Stimulated activated effector memory CD8-positive, alpha-beta T cell treated with anti-CD3 and anti-CD28 coated beads, Interleukin-12 subunit alpha, Interleukin-12 subunit beta, amount 100 ng/mL, for 72 hours (primary cell): ENCODE data around the gene IDH3G.
"Not testable (repeated sequence)": the region's sequence is repeated elsewhere in the genome, so short reads cannot be mapped to it uniquely, and the experiment has no call there.

Experiments
- ATAC-seq: fragments of 150-1000 bp; cut with Tn5 transposase; 2 replicates; pipeline ENCODE4 v1.10.0; 2021
- DNase-seq, 2 donors: peaks; one replicate each; pipeline ENCODE4 v3.0.0; 2021 to 2022; ENCODE audit warnings: low spot score in 2 of 2
- H3K27ac Mint-ChIP-seq: one replicate; pipeline ENCODE4 v1.8.0; 2022; ENCODE audit warnings: mild to moderate bottlenecking, mixed read lengths
- H3K36me3 Mint-ChIP-seq: one replicate; pipeline ENCODE4 v1.8.0; 2022; ENCODE audit warnings: mild to moderate bottlenecking, mixed read lengths
- H3K4me1 Mint-ChIP-seq: one replicate; pipeline ENCODE4 v1.8.0; 2022; ENCODE audit warnings: mixed read lengths
- H3K4me3 Mint-ChIP-seq: one replicate; pipeline ENCODE4 v1.8.0; 2022; ENCODE audit warnings: mild to moderate bottlenecking, mixed read lengths
- H3K9me3 Mint-ChIP-seq: one replicate; pipeline ENCODE4 v1.8.0; 2022; ENCODE audit warnings: mixed read lengths

Gene IDH3G

DNA sequence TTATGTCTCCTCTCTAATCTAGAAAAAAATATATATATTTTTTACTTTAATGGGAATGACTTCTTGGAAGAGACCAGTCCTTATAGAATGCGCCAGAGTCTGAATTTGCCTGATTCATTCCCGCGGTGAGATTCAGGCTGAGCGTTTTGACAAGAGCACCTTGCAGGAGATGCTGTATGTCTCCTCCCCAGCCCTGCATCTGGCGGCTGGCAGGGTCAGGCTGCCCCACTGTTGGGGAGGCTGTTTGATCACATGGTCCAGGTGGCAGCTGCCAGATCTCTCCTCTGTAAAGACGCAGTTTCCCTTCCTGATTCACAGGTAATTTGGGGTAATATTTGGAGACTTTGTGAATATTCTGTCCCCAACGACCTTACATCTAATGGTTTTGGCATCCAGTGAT is 26.4 kb upstream of the IDH3G start:
- H3K4me1 Mint-ChIP-seq: peaks cover 45% of the 10 kb centered on the region
- H3K27ac Mint-ChIP-seq: no peak overlapping the region
- DNase-seq (no peak), ATAC-seq (no peak)
- H3K9me3 Mint-ChIP-seq: no peaks in the 10 kb centered on the region
- H3K4me3 Mint-ChIP-seq: no peak overlapping the region
- H3K36me3 Mint-ChIP-seq: no peaks in the 10 kb centered on the region

DNA sequence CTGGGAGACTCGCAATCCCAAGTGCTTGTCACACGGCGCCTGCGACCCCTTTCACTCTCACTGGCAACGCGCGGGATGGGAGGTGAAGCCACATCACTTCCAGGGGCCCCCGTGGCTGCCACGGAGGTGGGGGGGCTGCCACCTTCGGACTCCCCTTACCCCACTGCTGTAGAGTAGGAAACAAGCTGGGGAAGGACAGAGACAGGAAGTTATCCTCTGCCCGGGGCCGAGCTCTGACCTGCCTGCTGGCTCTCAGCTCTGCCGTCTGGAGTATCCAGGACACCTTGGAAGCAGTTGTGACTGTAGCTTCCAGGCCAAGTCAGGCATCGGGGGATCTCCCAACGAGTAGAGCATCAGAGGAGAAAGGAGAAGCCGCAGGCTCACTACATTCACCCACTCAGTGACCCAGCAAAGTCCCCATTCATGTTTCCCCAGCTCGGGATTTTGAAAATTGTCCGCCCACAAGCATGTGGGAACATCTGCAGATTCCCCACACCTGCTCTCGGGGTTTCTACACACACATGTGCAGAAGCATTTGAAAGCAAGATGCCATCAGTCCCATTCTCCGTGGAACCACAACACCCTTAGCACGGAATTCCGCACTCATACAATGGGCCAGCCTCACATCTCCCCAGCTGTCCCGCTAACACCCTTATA is 25.3 kb upstream of the IDH3G start:
- peaks cover 52% of the 10 kb centered on the region for H3K4me1 Mint-ChIP-seq

DNA sequence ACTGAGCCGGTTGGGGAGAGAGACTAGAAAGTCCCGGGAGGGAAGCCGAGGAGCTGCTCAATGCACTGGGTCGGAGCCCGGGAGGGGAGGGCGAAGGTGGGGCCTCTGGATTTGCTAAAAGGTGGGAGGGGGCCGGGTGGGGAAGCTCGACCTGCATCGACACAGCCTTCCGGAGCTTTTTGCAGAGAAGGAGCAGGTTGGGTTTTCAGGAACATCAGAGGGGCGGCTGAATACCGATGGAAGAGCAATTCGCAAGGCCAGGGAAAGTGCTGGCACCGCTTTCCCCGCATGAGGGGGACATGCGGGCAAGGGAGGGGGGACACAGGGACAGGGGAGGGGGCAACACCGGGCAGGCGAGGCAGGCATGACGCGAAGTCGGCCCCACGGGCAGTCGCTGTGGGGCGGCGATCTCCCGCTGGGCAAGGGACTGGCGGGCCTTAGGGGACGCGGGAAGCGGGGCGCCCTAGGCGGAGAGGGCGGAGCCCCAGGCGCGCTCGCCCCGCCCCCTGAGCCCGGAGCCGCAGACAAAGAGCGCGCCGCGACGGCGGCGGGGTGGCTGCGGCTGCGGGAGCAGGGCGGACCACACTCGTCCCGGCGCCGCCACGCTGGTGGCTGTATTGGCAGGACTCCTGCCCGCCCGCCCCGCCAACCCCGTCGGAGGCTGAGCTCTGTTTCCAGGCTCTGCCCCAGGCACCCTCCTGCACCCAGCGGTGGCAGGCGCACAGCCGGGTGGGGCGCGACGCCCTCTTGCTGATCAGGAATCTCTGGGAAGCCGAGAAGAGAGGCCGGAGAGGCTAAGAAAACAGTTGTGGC is 24.6 kb upstream of the IDH3G start:
- Mint-ChIP-seq H3K4me3 (peak overlapping the region; percentile 58), H3K4me1 (peaks cover 53% of the 10 kb centered on the region), H3K27ac (no peak overlapping the region), H3K9me3 (no peaks in the 10 kb centered on the region), H3K36me3 (no peaks in the 10 kb centered on the region)
- peak; percentile 82 for ATAC-seq
- DNase-seq: peak; percentile 44 to 69

More for the DNA sequence above, 25.3 kb upstream of the IDH3G start:
- Mint-ChIP-seq H3K36me3 (no peaks in the 10 kb centered on the region), H3K27ac (no peak overlapping the region), H3K9me3 (no peaks in the 10 kb centered on the region), H3K4me3 (peak overlapping the region; percentile 58)
- ATAC-seq (no peak), DNase-seq (no peak)

DNA sequence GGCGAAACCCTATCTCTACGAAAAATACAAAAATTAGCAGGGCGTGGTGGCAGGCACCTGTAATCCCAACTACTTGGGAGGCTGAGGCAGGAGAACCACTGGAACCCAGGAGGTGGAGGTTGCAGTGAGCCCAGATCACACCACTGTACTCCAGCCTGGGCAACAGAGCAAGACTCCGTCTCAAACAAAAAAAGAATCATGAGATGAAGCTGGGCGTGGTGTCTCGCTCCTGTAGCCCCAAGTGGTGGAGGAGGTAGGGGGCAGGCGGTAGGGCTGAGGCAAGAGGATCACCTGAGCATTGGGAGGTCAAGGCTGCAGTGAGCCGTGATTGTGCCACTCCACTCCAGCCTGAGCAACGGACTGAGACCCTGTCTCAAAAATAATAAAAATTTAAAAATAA is 23.9 kb upstream of the IDH3G start:
- Mint-ChIP-seq H3K4me3 (peak overlapping the region; percentile 58), H3K4me1 (peaks cover 54% of the 10 kb centered on the region)
- not testable (repeated sequence) for H3K36me3 Mint-ChIP-seq, H3K9me3 Mint-ChIP-seq, ATAC-seq, H3K27ac Mint-ChIP-seq, DNase-seq

DNA sequence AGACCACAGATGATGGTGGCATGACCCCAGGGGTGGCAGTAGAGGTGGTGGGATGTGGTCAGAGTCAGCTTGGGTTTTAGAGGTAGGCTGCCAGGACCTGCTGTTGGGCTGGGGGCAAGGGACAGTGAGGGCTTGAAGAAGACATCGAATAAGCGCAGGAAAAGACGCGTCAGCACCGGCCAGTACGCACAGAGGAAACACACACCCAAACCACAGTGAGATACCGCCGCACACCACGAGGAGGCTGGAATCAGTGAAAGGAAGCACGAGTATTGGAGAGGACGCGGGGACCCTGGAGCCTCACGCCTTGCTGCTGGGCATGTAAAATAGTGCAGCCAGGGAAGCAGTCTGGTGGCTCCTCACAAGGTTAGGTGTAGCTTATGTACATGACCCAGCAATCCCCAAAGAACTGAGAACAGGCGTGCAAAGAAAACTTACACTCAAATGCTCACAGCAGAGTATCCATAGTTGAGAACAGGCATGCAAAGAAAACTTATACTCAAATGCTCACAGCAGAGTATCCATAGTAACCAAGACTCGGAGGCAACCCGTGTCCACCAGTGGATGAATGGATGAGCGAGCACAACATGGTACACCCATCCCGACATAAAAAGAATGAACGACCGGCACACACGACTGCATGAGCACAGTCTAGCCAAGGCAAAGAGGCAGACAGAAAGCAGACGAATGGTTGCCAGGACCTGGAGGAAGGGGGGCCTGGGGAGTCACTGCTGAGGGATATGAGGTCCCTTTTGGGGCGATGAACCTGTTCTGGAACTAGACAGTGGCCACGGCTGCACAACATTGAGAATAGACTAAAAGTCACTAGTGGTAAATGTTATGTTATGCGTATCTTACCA is 22.9 kb upstream of the IDH3G start:
- H3K4me1 Mint-ChIP-seq: peaks cover 49% of the 10 kb centered on the region
- DNase-seq (no peak), ATAC-seq (peak; percentile 77)
- no peaks in the 10 kb centered on the region for H3K9me3 Mint-ChIP-seq
- H3K27ac Mint-ChIP-seq: peak overlapping the region; percentile 40
- H3K36me3 Mint-ChIP-seq: no peaks in the 10 kb centered on the region
- H3K4me3 Mint-ChIP-seq: peak overlapping the region; percentile 47

DNA sequence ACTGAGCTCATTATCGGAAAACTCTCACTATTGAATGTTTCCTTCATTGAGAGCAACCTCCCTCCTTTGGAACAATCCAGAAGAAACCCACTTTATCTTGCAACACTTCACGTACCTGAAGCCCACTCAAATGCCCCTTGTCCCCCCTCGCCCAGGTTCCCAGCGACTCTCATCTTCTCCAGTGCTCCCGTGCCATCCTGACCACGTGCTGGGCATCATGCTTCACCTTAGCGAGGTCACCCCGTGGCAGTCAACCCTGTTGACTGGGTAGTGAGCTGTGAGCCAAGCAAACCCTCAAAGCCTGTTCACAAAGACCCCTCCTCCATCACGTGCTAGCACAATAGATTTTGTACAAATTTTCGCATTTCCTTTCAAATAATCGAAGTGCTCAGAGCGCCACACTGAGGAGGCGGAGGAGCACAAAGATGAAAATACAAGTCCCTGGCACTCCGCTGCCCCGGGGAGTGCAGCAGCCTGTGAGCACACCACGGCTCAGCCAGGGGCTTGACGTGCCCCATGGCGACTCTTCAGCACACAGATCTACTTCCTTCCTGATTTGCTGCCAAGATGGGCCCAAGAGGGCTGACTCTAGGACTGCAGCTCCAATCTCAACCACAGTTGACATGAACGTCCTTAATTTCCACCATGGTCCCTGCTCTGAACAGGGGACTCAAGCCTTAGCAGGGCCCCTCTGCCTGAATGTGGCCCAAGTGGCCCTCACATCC is 20.6 kb upstream of the IDH3G start:
- ATAC-seq (no peak), DNase-seq (no peak)
- peak overlapping the region; percentile 4 for H3K4me3 Mint-ChIP-seq
- H3K27ac Mint-ChIP-seq: peak overlapping the region; percentile 14
- H3K9me3 Mint-ChIP-seq: no peaks in the 10 kb centered on the region
- no peaks in the 10 kb centered on the region for H3K36me3 Mint-ChIP-seq
- H3K4me1 Mint-ChIP-seq: peaks cover 36% of the 10 kb centered on the region

DNA sequence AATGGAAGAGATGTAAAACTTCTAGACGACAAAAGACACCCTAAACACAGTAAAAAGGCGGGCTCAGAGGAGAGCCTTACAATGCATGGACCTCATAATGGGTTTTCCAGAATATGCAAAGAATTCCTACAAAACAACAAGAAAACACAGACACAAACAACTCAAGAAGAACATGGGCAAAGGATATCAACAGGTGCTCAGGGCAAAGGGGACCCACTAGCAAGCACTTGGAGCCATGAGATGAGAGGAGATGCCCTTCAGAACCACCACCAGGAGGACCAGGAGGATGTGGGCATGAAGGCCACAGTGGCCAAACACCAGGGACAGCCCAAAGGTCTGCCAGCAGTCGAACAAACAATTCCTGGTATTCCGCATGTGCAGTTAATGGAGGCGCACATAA is 19.0 kb upstream of the IDH3G start:
- DNase-seq: no peak
- H3K4me1 Mint-ChIP-seq: peaks cover 31% of the 10 kb centered on the region
- no peak overlapping the region for H3K27ac Mint-ChIP-seq
- no peak for ATAC-seq
- no peak overlapping the region for H3K4me3 Mint-ChIP-seq
- no peaks in the 10 kb centered on the region for H3K36me3 Mint-ChIP-seq
- H3K9me3 Mint-ChIP-seq: no peaks in the 10 kb centered on the region

DNA sequence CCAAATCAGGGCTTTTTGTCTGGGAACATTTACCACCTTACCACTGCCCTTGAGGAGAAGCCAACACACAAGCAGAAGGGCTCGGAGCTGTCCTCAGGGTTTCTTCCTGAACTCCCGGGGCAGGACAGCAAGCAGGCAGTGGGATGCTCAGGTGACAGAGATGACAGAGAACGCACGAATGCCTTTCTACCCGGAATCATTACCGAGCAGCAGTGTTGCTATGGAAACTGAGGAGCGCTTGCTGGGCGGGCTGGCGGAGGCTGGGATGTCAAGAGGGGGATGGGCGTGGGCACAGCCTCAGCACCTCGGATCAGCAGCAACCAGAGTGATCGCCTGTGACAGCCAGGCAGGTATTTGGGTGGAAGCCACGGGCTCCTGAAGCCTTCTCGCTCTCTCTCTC is 18.0 kb upstream of the IDH3G start:
- no peak for ATAC-seq
- Mint-ChIP-seq H3K27ac (no peak overlapping the region), H3K36me3 (no peaks in the 10 kb centered on the region), H3K4me1 (peaks cover 25% of the 10 kb centered on the region), H3K4me3 (no peak overlapping the region), H3K9me3 (no peaks in the 10 kb centered on the region)
- no peak for DNase-seq

DNA sequence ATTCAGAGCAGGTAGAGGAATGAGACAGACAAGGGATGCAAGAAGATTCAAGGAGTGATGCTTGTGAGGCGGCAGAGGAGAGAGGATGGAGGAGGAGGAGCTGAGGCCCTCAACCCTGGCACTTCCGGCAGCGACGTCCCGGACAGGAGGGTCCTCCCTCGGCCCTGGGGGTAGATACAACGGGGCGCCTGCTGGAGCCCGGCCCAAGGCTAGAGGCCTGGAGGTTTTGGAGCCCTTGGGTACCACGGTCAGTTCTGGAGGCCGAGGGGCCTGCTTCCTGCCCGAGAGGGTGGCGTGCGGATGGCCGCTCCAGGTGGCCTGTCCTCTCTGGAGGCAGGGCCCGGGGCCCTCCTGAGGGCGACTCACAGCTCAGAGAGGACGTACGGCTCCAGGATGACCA is 13.8 kb upstream of the IDH3G start:
- DNase-seq: no peak
- no peak overlapping the region for H3K27ac Mint-ChIP-seq
- ATAC-seq: no peak
- H3K4me3 Mint-ChIP-seq: no peak overlapping the region
- H3K36me3 Mint-ChIP-seq: no peaks in the 10 kb centered on the region
- H3K4me1 Mint-ChIP-seq: peaks cover 2% of the 10 kb centered on the region
- H3K9me3 Mint-ChIP-seq: no peaks in the 10 kb centered on the region

DNA sequence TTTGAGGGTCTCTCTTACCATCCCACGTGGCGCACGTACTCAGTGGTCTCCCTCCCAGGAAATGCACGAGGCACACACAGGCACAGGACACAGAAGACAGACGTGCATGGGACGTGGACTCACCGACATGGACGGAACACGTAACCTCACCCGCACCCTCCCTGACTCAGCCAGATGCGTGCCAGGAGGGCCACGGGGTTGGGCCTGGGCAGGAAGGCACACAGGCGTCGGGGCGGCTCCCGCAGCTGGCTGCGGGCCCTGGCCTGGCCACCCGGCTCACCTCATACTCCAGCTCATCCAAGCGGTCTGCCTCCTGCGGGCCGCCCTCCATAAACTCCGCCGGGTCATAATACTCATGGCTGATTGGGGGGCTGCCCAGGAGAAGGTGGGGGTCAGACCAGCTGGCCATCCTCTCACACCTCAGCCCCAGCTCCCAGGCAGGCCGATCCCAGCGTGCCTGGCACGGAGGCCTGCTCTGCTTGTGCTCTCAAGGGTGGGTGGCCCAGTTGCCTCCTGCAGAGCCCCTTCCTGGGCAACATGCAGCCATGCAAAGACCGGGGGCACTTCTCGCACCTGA is 12.9 kb upstream of the IDH3G start:
- Mint-ChIP-seq H3K4me3 (no peak overlapping the region), H3K9me3 (no peaks in the 10 kb centered on the region), H3K4me1 (no peaks in the 10 kb centered on the region), H3K27ac (no peak overlapping the region), H3K36me3 (no peaks in the 10 kb centered on the region)
- no peak for ATAC-seq
- DNase-seq: no peak

DNA sequence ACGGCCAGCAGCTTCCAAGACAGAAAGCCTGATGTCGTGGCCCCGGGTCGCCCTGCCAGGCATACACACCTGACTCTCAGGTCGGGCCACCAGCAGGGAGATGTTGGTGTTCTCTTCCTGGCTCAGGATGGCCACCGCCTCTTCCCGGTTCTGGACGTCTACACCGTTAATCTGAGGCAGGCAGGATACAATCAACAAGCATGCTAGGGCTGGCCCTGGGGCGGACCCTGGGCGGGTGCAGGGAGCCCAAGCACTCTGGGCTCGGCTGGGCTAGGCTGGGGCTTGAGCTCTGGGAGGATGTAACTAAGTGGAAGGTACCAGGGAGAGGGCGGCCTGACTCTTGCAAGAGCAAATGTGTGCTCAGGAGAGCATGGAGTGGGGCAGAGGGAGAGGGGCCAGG is 11.3 kb upstream of the IDH3G start:
- H3K9me3 Mint-ChIP-seq: no peaks in the 10 kb centered on the region
- no peak for ATAC-seq
- DNase-seq: no peak
- H3K27ac Mint-ChIP-seq: no peak overlapping the region
- H3K36me3 Mint-ChIP-seq: no peaks in the 10 kb centered on the region
- H3K4me3 Mint-ChIP-seq: no peak overlapping the region
- no peaks in the 10 kb centered on the region for H3K4me1 Mint-ChIP-seq

DNA sequence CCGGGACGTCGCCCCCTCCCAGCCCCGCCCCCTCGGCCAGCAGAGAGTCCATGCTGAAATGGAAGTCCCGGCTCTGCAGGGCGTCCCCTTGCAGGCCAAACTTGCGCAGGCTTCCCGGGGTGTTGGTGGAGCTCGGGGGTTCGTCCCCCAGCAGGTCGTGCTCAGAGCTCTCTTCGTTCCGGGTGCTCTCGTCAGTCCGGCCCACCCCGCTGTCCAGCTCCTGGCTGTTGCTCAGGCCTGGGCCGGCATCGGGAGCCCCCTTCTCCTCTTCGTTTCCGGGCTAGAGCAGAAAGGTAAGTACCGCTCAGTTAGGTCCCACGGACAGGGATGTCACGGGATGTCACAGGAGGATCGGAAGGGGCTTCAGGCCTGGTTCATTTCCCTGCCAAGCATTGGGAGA is 10.4 kb upstream of the IDH3G start:
- H3K4me3 Mint-ChIP-seq: no peak overlapping the region
- DNase-seq (no peak), ATAC-seq (no peak)
- H3K9me3 Mint-ChIP-seq: no peaks in the 10 kb centered on the region
- no peak overlapping the region for H3K27ac Mint-ChIP-seq
- peaks cover under 1% of the 10 kb centered on the region for H3K36me3 Mint-ChIP-seq
- no peaks in the 10 kb centered on the region for H3K4me1 Mint-ChIP-seq

DNA sequence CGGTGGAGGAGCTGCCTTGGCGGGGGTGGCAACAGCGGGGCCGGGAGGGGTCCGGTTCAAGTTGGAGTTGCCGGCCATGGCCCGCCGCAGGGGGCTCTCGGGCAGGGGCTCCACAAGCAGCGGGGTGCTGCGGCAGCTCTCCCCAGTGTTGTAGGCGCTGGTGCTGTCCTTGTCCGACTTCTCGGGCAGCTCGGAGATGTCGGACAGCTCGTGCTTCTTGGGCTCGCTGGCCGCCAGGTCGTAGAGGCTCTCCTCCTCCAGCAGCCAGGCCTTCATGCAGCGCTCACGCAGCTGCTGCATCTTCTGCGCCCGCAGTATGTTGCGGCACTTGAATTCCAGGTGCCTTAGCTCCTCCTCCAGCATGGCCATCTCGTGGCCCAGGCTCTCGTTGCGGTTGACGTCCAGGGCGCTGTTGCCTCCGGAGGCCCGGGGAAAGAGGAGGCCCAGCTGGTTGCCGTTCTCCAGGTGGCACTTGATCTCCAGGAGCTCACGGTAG is 10.0 kb upstream of the IDH3G start:
- ATAC-seq (no peak), DNase-seq (no peak)
- Mint-ChIP-seq H3K9me3 (no peaks in the 10 kb centered on the region), H3K4me1 (no peaks in the 10 kb centered on the region), H3K36me3 (peaks cover 5% of the 10 kb centered on the region), H3K27ac (no peak overlapping the region), H3K4me3 (no peak overlapping the region)

DNA sequence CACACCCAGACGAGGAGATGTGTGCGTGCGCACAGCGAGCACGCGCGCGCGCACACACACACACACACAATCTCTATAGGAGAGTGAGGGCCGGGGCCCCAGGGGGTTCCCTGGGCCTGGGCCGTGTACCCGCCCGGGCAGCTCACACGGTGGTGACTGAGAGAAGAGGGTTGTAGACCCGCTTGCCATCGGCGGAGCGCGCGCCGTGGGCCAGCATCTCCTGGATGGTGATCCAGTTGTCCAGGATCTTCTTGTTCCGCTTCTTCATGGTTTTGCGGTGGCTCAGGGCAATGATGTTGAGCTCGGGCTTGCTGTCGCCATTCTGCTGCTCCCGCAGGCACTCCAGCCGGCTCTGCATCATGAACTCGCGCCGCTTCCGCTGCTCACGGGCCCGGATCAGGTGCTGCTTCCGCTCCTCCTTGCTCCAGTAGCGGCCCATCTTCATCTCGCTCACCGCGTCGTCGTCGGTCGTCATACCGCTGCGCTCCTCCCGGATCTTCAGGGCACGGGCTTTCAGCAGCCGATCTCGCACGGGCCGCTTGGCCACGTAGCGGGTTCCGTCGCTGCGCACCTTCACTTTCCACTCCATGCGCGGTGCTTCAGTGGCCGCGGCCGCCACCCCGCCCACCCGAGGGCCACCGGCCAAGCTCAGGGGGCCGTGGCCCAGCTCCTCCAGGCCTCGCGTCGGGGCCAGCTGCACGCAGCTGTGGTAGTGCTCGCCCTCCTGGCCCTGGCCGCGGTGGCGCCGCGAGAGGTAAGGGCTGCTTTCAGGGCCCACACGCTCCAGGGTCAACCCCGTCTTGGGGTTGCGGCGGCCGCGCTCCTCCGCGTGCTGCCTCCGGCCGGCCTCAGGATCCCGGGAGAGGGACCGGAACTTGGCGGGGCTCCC is 9.3 kb upstream of the IDH3G start:
- ATAC-seq (no peak), DNase-seq (no peak)
- no peaks in the 10 kb centered on the region for H3K4me1 Mint-ChIP-seq
- H3K27ac Mint-ChIP-seq: no peak overlapping the region
- no peak overlapping the region for H3K4me3 Mint-ChIP-seq
- peaks cover 12% of the 10 kb centered on the region for H3K36me3 Mint-ChIP-seq
- H3K9me3 Mint-ChIP-seq: no peaks in the 10 kb centered on the region
